Measurements from ENCODE around the gene SHBG. TPM values are rescaled to one million over a fixed set of nuclear protein-coding genes. Genes with fewer than 3 reads are reported as not detected.
A peak's percentile ranks its signal among the peaks of the same experiment; 100 is the strongest.

The SHBG gene
- total and polyA plus RNA-seq, 2 of the 8 experiments (the other 6 are each of a cell fraction or from before 2014, with no cell fraction given), result 1.1 to 1.2 TPM

DNA sequence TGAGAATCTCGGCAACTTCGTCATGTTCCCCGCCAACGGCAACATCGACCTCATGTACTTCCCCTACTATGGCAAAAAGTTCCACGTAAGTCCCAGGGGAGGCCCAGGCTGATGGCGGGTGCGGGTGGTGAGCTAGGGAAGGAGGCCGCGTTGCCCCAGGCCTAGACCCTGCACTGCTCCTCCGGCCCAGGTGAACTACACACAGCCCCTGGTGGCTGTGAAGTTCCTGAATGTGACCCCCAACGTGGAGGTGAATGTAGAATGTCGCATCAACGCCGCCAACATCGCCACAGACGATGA is 25.6 kb downstream of the SHBG start:
- Histone ChIP-seq H3K4ac (replicated peaks; ENCODE audit: insufficient read length, low read depth, low read length) (no peak overlapping the region), H2BK12ac (ENCODE audit: low read depth, low read length) (peak overlapping the region; percentile 89; the same call in 1 of the 2 replicates), H3K4me1 (replicated peaks in 1 of 4; ENCODE audit: control insufficient read depth in 3 of 4, insufficient read depth in 4 of 4, low read length in 3 of 4) (peaks cover 9 to 18% (median 13%) of the 10 kb centered on the region in 4 experiments), H3K79me2 (ENCODE audit: control insufficient read depth in 1 of 2, insufficient read depth in 2 of 2, low read length in 2 of 2) (no peaks in the 10 kb centered on the region), H3K9me3 (ENCODE audit: insufficient read depth in 2 of 2, low read depth in 1 of 2, low read length in 1 of 2) (no peaks in the 10 kb centered on the region), H3K23ac (ENCODE audit: insufficient read length) (no peak overlapping the region), H3K79me1 (ENCODE audit: low read depth, low read length) (no peaks in the 10 kb centered on the region), H2BK20ac (ENCODE audit: low read length) (no peak overlapping the region), H2AK5ac (ENCODE audit: low read depth, low read length) (0 out of 2 replicates have a peak overlapping the region, but pooled peaks have one; percentile 41), H2BK15ac (ENCODE audit: low read length) (peak overlapping the region; percentile 62; the same call in 1 of the 2 replicates), H3K27me3 (replicated peaks in 1 of 4; ENCODE audit: control insufficient read depth in 3 of 4, extremely low read depth in 1 of 4, insufficient read depth in 3 of 4, low read length in 3 of 4) (peaks cover 0 to 11% (median 4%) of the 10 kb centered on the region in 4 experiments; a peak in 3 of 7 replicates), H4K5ac (ENCODE audit: insufficient read length, low read depth, low read length) (no peak overlapping the region), H3K14ac (ENCODE audit: insufficient read length) (no peak overlapping the region), H3K36me3 (ENCODE audit: control insufficient read depth in 2 of 4, insufficient read depth in 4 of 4, low read length in 3 of 4) (no peaks in the 10 kb centered on the region; a peak in 2 of 8 replicates), H2AFZ (ENCODE audit: low read length) (no peak overlapping the region), H3K4me2 (ENCODE audit: insufficient read depth in 1 of 2, low read depth in 2 of 2, low read length in 2 of 2) (no peak overlapping the region), H2BK120ac (replicated peaks; ENCODE audit: low read depth, low read length) (no peak overlapping the region), H3K27ac (ENCODE audit: low read depth, low read length) (no peak overlapping the region), H4K8ac (ENCODE audit: extremely low read depth, insufficient read depth, low read length) (no peak overlapping the region), H3K23me2 (ENCODE audit: low read depth, low read length) (peaks cover 18% of the 10 kb centered on the region), H4K91ac (replicated peaks; ENCODE audit: insufficient read length, low read length) (peak overlapping the region; percentile 25), H3K56ac (replicated peaks; ENCODE audit: insufficient read length, low read depth, low read length) (no peak overlapping the region), H3K9ac (replicated peaks in 1 of 4; ENCODE audit: extremely low read depth in 1 of 4, low read depth in 3 of 4, low read length in 3 of 4) (no peak overlapping the region), H3K4me3 (ENCODE audit: extremely low read depth in 1 of 4, insufficient read depth in 2 of 4, low read depth in 3 of 4, low read length in 4 of 4) (no peak overlapping the region), H4K20me1 (replicated peaks in 1 of 2; ENCODE audit: control insufficient read depth in 1 of 2, insufficient read depth in 2 of 2, low read length in 2 of 2) (peaks cover 0 to 2% of the 10 kb centered on the region in 2 experiments), H3K18ac (ENCODE audit: extremely low read depth, low read length) (no peak overlapping the region), H2BK5ac (ENCODE audit: low read depth, low read length) (no peak overlapping the region)
- FAIRE-seq, result no peak
- CTCF ChIA-PET (ENCODE audit: partially characterized antibody), result interaction anchor here (0.6 to 18.2 kb wide), 4 partner anchors 16 to 88 kb away, joined by 3 to 211 read pairs (median 101); partner anchors contain the start of gene SHBG
- no peak for DNase-seq (ENCODE audit: low read depth in 1 of 2, low spot score in 2 of 2)
- 95% methylated on average over 15 of the region's 17 CpGs; no CpG with 5 or more reads in 1 of the 2 experiments for whole genome bisulfite sequencing, 2 experiments (ENCODE audit: extremely low coverage in 1 of 2, insufficient coverage in 1 of 2, insufficient read length in 1 of 2, insufficient replicate concordance in 2 of 2, low coverage in 1 of 2, low lambda C conversion rate in 2 of 2, missing lambda C conversion rate in 1 of 2)
- POLR2A ChIA-PET (ENCODE audit: partially characterized antibody), result interaction anchor here (1.3 to 79.4 kb wide), 4 partner anchors 11 to 66 kb away, joined by 4 to 2272 read pairs (median 1138); partner anchors contain the start of genes ATP1B2, FXR2, SAT2 and SHBG
- no peak for TF ChIP-seq SP2 (IDR thresholded peaks at IDR 0.05; ENCODE audit: low read length)
- TF ChIP-seq KDM5A (IDR thresholded peaks at IDR 0.05; ENCODE audit: low read length), result no peak
- no peak for TF ChIP-seq SIN3A (conservative IDR thresholded peaks at IDR 0.05 in 1 of 2, IDR thresholded peaks at IDR 0.05 in 1 of 2; ENCODE audit: low read depth in 1 of 2, low read length in 2 of 2)
- no peak for TF ChIP-seq ATF3 (IDR thresholded peaks at IDR 0.05; ENCODE audit: insufficient read depth, low read depth, low read length)
- no peak for TF ChIP-seq EGR1 (IDR thresholded peaks at IDR 0.05; ENCODE audit: borderline replicate concordance, low read depth, low read length)
- TF ChIP-seq GTF2F1 (IDR thresholded peaks at IDR 0.05; ENCODE audit: borderline replicate concordance, low read depth, low read length), result no peak
- TF ChIP-seq SUZ12 (IDR thresholded peaks at IDR 0.05; ENCODE audit: low read length), result no peak
- no peak for TF ChIP-seq NRF1 (IDR thresholded peaks at IDR 0.05; ENCODE audit: low read depth, low read length)
- TF ChIP-seq NANOG (IDR thresholded peaks at IDR 0.05; ENCODE audit: insufficient read depth, low read depth, low read length, poor library complexity, severe bottlenecking), result no peak
- no peak for TF ChIP-seq BCL11A (IDR thresholded peaks at IDR 0.05; ENCODE audit: low read depth in 2 of 2, low read length in 2 of 2)
- TF ChIP-seq HDAC2 (IDR thresholded peaks at IDR 0.05; ENCODE audit: borderline replicate concordance in 1 of 2, low read depth in 2 of 2, low read length in 2 of 2), result no peak
- TF ChIP-seq PHF8 (conservative IDR thresholded peaks at IDR 0.05; ENCODE audit: low read depth, low read length), result no peak
